DOHH2 (cell line): Measurements from ENCODE around the gene SLC27A4.

Experiments used
- EZH2phosphoT487 ChIP-seq: fragments of 200-600 bp; sonication (generic); IDR thresholded peaks from 2 replicates; pipeline ENCODE4 v1.6.1; 2017; ENCODE audit warnings: borderline replicate concordance, mild to moderate bottlenecking, antibody characterized with exemption, low read length, moderate library complexity, mixed read lengths
- TF ChIP-seq, protein P1 (sequence below): fragments of 200-600 bp; sonication (generic); IDR thresholded peaks from one replicate; pipeline ENCODE4 v1.5.1; 2014; ENCODE audit warnings: antibody characterized with exemption, mild to moderate bottlenecking, low read depth, low read length; ENCODE audit not compliant: poor library complexity, severe bottlenecking

DNA sequence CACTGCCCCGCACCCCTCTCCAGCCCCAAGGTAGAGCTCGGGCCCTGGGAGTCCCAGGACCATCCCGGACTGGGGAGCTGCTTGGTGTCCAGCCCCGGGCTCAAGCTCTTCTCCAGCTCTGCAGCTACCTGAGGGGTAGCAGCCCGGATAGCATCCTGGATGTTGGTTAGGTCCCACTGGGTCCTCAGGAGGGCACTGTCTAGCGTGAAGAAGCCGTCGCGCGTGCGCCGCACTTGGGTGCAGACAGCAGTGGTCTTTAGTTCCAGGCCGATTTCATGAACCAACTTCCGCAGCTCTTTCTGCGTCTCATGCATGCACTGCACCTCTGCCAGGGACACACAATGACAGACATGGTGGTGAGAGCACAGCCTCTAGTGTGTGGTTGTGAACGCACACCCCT, 30.8 kb upstream of the SLC27A4 start:
- TF ChIP-seq, protein P1, sequence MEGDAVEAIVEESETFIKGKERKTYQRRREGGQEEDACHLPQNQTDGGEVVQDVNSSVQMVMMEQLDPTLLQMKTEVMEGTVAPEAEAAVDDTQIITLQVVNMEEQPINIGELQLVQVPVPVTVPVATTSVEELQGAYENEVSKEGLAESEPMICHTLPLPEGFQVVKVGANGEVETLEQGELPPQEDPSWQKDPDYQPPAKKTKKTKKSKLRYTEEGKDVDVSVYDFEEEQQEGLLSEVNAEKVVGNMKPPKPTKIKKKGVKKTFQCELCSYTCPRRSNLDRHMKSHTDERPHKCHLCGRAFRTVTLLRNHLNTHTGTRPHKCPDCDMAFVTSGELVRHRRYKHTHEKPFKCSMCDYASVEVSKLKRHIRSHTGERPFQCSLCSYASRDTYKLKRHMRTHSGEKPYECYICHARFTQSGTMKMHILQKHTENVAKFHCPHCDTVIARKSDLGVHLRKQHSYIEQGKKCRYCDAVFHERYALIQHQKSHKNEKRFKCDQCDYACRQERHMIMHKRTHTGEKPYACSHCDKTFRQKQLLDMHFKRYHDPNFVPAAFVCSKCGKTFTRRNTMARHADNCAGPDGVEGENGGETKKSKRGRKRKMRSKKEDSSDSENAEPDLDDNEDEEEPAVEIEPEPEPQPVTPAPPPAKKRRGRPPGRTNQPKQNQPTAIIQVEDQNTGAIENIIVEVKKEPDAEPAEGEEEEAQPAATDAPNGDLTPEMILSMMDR: no peak
- TF ChIP-seq EZH2phosphoT487: no peak
